Progenitor cell of endocrine pancreas (in vitro differentiated cells): ENCODE data around the gene STON1. TPM values are rescaled to one million over a fixed set of nuclear protein-coding genes. Genes with fewer than 3 reads are reported as not detected.
"Not testable (repeated sequence)": the region's sequence is repeated elsewhere in the genome, so short reads cannot be mapped to it uniquely, and the experiment has no call there.

Source experiments
- DNase-seq: peaks from one replicate; pipeline ENCODE4 v3.0.0; 2021; ENCODE audit warnings: low spot score; ENCODE audit not compliant: unreplicated experiment
- H3K27ac Mint-ChIP-seq: 2 replicates; pipeline ENCODE4 v1.8.0; 2021; ENCODE audit warnings: mild to moderate bottlenecking, moderate library complexity, mixed read lengths
- H3K27me3 Mint-ChIP-seq: 2 replicates; pipeline ENCODE4 v1.8.0; 2021; ENCODE audit warnings: mixed read lengths
- H3K36me3 Mint-ChIP-seq: 2 replicates; pipeline ENCODE4 v1.8.0; 2022; ENCODE audit warnings: mixed read lengths; ENCODE audit not compliant: insufficient read depth
- H3K4me1 Mint-ChIP-seq: 2 replicates; pipeline ENCODE4 v1.8.0; 2021; ENCODE audit warnings: low read depth, mixed read lengths
- H3K4me3 Mint-ChIP-seq: 2 replicates; pipeline ENCODE4 v1.8.0; 2021; ENCODE audit warnings: low read depth, mild to moderate bottlenecking, moderate library complexity, mixed read lengths
- H3K9me3 Mint-ChIP-seq: 2 replicates; pipeline ENCODE4 v1.8.0; 2021; ENCODE audit warnings: low read depth, mixed read lengths
- total RNA-seq: library from RNA; stranded (reverse); gene quantifications from 2 replicates; pipeline ENCODE4 v1.2.1, GENCODE V29; 2021
- TF ChIP-seq, protein P1 (sequence below): fragments of 200-600 bp; sonication (generic); IDR thresholded peaks from one replicate; pipeline ENCODE4 v1.5.0; 2021; ENCODE audit warnings: antibody characterized with exemption, mild to moderate bottlenecking; ENCODE audit not compliant: unreplicated experiment

Gene STON1
- total RNA-seq, 1 donor from 2014 or later = 8.6 TPM

DNA sequence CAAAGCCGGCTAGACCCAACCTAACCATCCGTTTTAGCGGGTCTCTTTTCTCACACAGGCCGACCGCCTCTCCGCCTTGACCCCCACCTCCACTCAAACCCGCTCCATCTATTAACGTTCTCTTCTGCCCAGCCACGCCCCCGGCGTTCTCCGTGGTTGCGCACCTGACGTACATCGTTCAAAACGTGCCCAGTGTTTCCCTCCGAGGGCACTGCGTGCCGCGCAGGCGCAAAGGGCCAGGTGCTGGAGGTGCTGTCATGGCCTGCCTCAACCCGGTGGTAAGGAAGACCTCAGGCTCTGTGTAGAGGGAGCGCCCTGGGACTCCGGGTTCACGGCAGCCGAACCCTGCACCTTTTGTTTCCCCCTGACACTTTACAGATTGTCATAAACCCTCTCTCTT lies 87.7 kb downstream of the STON1 start, which contains the start of gene GTF2A1L:
GTF2A1L (plus strand) TSS at position 239 of the 400 bp plus-strand sequence; CDS start at position 258, 19 bp downstream.
- H3K4me1 Mint-ChIP-seq = no peaks in the 10 kb centered on the region
- no peak within 1 kb of the TSS for H3K27ac Mint-ChIP-seq

DNA sequence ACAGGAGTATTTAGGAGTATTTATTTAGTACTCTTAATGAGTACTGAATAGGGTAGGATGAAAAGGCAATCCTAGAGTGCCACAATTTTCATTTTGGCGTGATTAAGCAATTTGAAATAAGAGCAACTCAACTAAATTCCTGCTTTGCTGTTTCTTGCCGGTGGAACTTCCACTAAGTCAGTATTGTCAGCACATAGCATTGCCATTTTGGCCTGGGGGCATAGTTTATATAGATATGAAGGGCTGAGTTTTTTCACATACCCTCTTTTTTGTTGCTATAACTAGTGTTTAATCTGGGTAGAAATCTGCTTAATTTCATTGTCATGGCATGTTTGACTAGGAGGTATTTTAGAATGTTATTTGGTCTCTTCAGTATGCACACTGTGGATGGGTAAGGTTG lies 89.6 kb downstream of the STON1 start:
- TF ChIP-seq, protein P1, sequence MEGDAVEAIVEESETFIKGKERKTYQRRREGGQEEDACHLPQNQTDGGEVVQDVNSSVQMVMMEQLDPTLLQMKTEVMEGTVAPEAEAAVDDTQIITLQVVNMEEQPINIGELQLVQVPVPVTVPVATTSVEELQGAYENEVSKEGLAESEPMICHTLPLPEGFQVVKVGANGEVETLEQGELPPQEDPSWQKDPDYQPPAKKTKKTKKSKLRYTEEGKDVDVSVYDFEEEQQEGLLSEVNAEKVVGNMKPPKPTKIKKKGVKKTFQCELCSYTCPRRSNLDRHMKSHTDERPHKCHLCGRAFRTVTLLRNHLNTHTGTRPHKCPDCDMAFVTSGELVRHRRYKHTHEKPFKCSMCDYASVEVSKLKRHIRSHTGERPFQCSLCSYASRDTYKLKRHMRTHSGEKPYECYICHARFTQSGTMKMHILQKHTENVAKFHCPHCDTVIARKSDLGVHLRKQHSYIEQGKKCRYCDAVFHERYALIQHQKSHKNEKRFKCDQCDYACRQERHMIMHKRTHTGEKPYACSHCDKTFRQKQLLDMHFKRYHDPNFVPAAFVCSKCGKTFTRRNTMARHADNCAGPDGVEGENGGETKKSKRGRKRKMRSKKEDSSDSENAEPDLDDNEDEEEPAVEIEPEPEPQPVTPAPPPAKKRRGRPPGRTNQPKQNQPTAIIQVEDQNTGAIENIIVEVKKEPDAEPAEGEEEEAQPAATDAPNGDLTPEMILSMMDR = no peak
- no peaks in the 10 kb centered on the region for H3K4me1 Mint-ChIP-seq
- no peaks in the 10 kb centered on the region for H3K9me3 Mint-ChIP-seq
- no peaks in the 10 kb centered on the region for H3K27me3 Mint-ChIP-seq
- no peak overlapping the region for H3K27ac Mint-ChIP-seq
- H3K36me3 Mint-ChIP-seq = no peaks in the 10 kb centered on the region
- DNase-seq = no peak
- no peak overlapping the region for H3K4me3 Mint-ChIP-seq

More for the DNA sequence above, 87.7 kb downstream of the STON1 start, which contains the start of gene GTF2A1L:
- TF ChIP-seq, protein P1 = no peak
- Mint-ChIP-seq H3K9me3 (peaks cover 6% of the 10 kb centered on the region), H3K27me3 (no peaks in the 10 kb centered on the region), H3K36me3 (peaks cover 2% of the 10 kb centered on the region), H3K4me3 (no peak within 1 kb of the TSS)
- no peak for DNase-seq

DNA sequence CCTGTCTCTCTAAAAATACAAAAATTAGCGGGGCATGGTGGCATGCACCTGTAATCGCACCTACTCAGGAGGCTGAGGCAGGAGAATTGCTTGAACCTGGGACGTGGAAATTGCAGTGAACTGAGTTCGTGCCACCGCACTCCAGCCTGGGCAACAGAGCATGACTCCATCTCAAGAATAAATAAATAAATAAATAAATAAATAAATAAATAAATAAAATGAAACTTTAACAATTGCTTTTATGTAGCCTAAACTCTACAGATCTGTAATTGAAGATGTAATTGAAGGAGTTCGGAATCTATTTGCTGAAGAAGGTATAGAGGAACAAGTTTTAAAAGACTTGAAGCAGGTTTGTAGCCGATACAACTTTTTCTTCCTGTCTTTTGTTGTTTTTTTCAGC lies 90.7 kb downstream of the STON1 start:
- TF ChIP-seq, protein P1 = no peak
- no peak overlapping the region for H3K4me3 Mint-ChIP-seq
- no peak for DNase-seq
- H3K4me1 Mint-ChIP-seq = no peaks in the 10 kb centered on the region
- no peak overlapping the region for H3K27ac Mint-ChIP-seq
- no peaks in the 10 kb centered on the region for H3K9me3 Mint-ChIP-seq
- H3K36me3 Mint-ChIP-seq = no peaks in the 10 kb centered on the region
- H3K27me3 Mint-ChIP-seq = no peaks in the 10 kb centered on the region

DNA sequence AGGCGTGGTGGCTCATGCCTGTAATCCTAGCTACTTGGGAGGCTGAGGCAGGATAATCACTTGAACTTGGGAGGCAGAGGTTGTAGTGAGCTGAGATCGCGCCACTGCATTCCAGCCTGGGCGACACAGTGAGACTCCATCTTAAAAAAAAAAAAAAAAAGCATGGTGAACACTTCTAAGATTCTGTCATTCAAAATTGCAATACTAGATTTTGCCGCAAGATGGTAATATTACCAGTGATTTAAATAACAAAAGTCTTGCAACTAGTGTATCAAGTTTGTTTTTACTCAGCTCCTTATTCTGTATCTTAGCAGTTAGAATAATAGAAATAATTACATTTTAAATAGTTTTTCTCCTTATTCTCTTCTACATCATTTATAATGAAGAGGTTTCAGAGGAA lies 92.7 kb downstream of the STON1 start:
- not testable (repeated sequence) for H3K36me3 Mint-ChIP-seq, H3K27ac Mint-ChIP-seq, DNase-seq, H3K27me3 Mint-ChIP-seq, H3K4me3 Mint-ChIP-seq, H3K4me1 Mint-ChIP-seq, H3K9me3 Mint-ChIP-seq

DNA sequence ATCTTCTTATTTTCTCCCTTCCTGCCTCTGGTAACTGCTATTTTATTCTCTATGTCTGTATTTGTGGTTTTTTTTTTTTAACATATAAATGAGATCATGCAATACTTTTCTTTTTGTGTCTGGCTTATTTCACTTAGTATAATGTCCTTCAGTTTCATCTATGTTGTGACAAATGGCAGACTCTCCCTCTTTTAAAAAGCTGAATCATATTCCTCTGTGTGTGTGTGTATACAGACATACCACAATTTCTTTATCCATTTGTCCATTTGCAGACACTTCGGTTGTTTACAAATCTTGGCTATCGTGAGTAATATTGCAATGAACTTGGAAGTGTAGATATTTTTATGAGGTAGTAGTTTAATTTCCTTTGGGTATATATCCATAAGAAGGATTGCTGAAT lies 94.7 kb downstream of the STON1 start:
- H3K9me3 Mint-ChIP-seq = no peaks in the 10 kb centered on the region
- no peak for DNase-seq
- no peaks in the 10 kb centered on the region for H3K4me1 Mint-ChIP-seq
- TF ChIP-seq, protein P1 = no peak
- no peak overlapping the region for H3K27ac Mint-ChIP-seq
- H3K4me3 Mint-ChIP-seq = no peak overlapping the region
- no peaks in the 10 kb centered on the region for H3K36me3 Mint-ChIP-seq
- H3K27me3 Mint-ChIP-seq = no peaks in the 10 kb centered on the region

DNA sequence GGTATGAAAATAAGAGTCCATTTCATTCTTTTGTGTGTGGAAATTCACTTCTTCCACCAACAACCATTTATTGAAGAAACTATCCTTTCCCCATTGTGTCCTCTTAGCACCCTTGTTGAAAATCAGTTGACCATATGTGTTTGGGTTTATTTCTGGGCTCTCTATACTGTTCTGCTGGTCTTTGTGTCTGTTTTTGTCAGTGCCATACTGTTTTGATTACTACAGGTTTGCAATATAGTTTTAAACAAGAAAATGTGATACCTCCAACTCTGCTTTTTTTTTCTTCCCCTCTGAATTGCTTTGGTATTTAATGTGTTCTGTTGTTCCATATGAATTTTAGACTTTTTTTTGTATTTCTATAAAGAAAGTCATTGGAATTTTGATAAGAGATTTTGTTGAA lies 96.1 kb downstream of the STON1 start:
- no peaks in the 10 kb centered on the region for H3K27me3 Mint-ChIP-seq

More for the DNA sequence above, 96.1 kb downstream of the STON1 start:
- Mint-ChIP-seq H3K4me1 (no peaks in the 10 kb centered on the region), H3K9me3 (peaks cover 2% of the 10 kb centered on the region), H3K36me3 (no peaks in the 10 kb centered on the region), H3K4me3 (no peak overlapping the region), H3K27ac (no peak overlapping the region)
- TF ChIP-seq, protein P1 = no peak
- DNase-seq = no peak
